GM19239 (cell line): Measurements from ENCODE around the gene OS9.
A peak's percentile ranks its signal among the peaks of the same experiment; 100 is the strongest.

Experiments used
- DNase-seq: peaks from one replicate; pipeline ENCODE4 v3.0.0; 2011; ENCODE audit warnings: low spot score; ENCODE audit not compliant: insufficient read length
- FAIRE-seq: peaks from 2 replicates; lab custom pipeline; 2011; peaks lifted over from hg19 to GRCh38; lab: Jason Lieb, UNC

OS9 gene

DNA sequence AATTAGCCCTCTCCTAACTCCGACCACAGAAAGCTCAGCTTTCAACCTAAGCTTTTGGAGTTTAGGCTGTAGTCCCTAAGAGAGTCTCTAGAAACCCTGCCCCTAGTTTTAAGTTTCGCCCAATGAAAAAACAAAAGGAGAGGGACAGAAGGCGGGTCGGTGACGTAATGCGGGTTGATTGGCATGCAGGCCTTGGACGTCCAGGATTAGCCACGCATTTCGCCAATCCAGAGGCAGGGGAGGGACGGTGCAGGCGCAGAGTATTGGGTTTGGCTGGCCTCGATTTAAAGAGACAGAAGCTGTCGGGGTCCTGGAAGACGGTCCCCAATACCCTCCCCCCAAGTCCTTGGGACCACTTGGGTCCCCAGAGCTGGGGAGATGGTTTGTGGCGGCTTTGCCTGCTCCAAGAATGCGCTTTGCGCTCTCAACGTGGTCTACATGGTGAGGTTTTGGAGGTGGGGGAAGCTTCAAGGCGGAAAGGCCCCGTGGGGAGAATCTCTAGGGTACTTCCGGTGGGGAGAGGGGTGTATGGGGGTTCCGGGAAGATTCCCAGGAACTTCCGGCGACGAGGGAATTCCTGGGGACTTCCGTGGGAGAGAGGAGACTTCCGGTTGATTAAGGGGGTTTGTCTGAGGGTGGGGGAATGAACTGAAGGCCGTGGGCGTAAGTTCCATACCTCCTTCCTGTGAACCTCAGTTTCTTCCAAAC lies 51.0 kb downstream of the OS9 start, which contains the start of gene TSPAN31:
TSPAN31 (plus strand) TSS at position 263 of the 708 bp plus-strand sequence; CDS start at position 379, 116 bp downstream.
- FAIRE-seq (peak; percentile 96), DNase-seq (peak; percentile 80)

DNA sequence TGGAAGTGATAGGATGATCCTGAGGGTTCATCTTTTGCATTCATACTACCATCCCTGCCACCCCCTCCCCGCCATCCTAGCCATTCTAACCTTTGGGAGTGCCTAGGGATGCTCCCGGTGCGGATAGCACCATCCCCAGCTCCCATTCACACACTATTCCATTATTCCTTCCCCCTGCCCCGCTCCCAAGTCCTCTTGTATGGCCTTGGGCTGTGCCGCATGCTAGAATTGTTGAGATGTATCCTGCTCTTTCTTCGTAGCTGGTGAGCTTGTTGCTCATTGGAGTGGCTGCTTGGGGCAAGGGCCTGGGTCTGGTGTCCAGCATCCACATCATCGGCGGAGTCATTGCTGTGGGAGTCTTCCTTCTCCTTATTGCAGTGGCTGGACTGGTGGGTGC lies 51.6 kb downstream of the OS9 start:
- FAIRE-seq (no peak), DNase-seq (no peak)

DNA sequence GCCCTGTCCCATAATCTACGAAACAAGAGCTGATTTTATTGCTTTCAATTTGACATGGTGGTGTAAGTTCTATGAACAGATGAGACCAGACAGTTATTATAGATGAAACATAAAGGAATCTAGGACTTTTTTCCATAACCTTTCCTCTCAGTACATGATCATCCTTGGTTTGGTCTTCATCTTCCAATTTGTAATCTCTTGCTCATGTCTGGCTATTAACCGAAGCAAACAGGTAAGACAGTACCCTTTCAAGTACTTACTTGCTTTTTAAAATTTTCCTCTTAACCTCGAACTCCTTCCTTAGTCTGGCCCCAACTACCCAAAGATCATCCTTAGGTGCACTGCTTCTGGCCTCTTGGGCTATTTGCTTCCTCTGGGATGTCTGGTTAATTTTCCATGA lies 52.1 kb downstream of the OS9 start:
- no peak for FAIRE-seq
- no peak for DNase-seq

DNA sequence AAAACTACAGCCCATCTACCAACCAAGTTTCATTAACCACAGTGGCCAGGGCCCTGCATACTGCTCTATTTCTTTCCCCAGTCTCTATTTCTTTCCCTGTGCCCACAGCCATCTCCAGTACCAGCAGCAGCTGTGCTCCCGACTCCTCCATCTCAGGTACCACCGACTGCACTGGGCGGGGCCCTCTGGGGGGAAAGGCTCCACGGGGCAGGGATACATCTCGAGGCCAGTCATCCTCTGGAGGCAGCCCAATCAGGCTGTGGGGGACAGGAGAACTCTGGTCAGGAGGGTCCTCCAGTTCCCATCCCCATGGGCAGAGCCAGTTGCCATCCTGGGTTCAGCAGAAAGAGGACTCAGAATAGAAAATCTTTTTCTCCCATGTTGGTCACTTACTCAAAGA lies 55.1 kb downstream of the OS9 start:
- DNase-seq (no peak), FAIRE-seq (no peak)

DNA sequence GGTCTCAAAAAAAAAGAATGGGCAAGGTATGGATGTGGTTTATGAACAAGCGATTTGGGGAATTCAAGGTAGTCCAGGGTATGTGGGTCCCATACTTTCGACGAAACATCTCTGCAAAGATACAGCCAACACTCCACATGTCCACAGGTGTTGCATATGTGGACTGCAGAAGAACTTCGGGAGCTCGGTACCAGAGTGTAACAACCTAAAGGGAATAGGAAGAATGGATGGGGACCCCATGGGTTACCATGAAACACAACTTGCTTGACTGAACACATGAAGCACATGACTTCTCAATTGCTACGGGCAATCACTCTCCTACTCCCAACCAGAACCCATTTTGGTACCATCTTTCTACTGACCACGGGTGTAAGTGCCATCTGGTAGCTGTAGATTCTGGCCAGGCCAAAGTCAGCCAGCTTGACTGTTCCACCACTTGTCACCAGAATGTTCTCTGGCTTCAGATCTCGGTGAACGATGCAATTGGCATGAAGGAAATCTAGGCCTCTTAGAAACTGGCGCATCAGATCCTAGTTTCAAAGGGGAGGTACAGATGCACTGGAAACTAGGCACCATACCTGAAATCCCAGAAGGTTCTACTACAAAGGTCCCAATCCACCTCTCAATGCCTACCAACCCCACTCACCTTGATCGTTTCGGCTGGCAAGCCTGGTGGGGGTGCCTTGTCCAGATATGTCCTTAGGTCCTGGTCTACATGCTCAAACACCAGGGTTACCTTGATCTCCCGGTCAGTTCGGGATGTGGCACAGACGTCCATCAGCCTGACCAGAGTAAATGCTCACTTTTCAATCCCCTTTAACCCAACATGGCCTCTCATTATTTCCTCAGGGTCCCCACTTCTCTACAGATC lies 56.9 kb downstream of the OS9 start:
- FAIRE-seq (no peak), DNase-seq (no peak)

DNA sequence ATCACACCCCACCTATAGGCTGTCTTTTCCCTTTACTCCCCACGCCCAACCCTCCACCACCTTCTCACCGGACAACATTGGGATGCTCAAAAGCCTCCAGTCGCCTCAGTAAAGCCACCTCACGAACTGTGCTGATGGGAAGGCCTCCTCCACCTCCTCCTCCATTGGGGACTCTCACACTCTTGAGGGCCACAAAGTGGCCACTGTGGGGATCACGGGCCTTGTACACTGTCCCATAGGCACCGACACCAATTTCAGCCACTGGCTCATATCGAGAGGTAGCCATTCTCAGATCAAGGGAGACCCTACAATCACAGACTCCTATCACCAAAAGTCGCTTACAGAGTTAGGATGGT lies 57.5 kb downstream of the OS9 start:
- FAIRE-seq: peak; percentile 18
- DNase-seq: no peak

DNA sequence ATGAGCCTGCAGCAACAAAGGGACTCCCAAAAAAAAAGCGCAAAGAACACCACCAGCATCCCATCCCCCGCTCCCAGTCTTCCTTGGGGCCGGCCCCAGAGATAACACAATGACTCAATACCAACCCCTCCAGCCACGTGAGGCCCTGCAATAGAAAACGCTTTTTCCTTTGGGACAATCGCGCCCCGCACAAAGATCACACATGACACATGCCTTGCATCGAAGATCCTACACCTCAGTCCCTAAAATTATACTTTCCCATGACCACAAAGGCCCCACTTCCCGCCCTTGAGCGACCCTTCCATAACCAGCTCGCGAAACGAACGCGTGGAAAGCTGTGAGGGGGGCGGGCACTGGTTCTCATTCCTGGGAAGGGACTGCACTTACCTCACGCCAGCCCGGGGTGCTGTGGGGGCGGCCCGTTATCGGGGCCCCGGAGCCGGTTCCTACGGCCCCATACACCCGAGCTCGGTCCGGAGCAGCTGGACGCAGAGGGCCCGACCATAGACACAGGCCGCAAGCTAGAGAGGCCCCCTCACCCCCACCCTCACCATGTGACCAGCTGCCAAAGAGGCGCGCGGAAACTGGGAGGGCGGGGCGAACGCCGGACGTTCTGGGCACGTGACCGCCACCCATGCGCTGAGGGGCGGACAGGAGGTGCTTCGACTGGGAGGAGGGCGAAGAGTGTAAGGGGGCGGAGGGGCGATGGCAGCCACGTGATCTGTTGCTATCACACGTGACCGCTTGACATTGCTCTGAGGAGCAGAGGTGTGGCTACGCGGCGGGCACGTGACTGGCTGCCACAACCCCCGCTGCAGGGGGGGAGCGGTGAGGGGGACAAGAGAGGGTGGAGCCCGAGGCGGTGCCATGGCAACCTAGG lies 58.1 kb downstream of the OS9 start, which contains the start of gene CDK4:
CDK4 (minus strand) TSS at position 523 of the 880 bp plus-strand sequence. CDS start 593 bp downstream, outside the sequence.
- FAIRE-seq: peak; percentile 98
- DNase-seq: peak; percentile 96

DNA sequence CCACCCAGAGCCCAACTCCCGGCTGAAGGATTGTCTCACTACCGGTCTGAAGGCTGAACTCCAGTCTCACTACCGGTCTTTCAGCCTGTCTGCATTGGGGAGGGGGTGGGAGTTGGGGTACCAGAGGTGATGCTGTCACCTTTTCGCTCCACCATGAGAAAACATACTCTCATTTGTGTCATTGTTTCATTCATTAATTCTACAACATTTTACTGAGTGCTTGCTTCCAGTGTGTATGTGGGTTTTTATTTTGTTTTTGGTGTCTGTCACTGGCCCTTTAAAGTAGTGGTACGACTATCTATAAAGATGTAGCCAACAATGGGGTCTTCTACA lies 58.7 kb downstream of the OS9 start:
- FAIRE-seq (no peak), DNase-seq (no peak)

DNA sequence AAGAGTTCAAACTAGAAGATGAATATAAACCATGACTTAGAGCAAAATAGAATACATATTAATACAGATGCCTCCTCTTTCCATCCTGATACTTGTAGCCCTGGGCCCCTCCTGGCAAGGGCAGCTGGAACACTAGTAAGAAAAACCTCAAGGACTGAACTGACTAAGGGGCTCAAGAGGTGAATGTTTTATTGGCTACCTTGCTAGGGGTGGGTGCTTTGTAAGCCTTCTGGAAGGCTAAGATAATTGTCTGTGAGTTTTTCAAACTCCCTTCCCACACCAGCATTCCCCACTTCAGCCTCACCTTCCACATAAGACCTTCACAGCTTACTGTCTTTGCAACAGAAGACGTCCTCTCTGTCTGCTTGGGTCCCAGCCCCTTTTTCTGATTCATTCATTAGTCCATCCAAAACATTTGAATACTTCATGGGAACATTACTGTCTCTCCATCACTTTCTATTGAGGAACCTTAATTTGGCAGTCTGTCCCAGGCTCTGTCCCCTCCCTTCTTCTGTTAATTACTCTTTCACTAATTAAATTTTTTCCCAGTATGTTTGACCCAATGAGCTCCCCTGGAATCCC lies 59.9 kb downstream of the OS9 start:
- DNase-seq: no peak
- FAIRE-seq: no peak

DNA sequence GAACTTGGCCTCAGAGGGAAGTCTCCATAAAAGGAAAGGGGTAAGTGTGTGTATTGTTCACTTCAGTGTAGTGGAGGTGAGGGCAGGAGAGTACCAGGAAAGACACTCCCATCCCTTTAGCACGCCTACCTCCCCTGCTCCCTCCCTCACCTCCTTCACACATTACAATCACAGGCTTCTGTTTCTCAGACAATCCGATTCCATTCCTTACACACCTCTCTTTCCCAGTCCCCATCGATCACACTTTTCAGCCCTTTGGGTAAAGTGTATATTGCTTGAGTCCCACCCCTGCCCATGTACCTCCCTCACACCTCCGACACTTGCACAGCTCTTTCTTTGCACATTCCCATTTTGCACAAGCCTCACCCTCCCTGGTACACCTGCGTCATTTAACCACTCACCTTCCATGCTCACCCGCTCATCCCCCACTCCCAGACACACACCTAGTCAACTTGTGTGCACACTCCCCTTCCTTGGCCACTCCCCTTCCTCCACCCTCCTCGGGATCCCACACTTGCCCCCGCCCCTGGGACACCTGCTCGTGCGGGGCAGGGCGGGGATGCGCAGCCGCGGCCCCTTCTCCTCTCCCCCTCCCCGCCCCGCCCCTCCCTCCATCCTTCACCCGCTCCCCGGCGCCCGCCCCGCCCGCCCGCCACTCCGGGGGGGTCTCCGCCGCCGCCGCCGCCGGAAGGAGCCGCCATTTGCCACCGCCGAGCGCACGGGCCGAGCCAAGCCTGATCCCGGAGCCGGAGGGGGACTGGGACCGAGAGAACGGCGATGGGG lies 60.7 kb downstream of the OS9 start, which contains the start of gene MARCHF9:
MARCHF9 (plus strand) TSS at position 693 of the 783 bp plus-strand sequence. CDS start 426 bp downstream, outside the sequence.
- no peak for FAIRE-seq
- DNase-seq: peak; percentile 82

DNA sequence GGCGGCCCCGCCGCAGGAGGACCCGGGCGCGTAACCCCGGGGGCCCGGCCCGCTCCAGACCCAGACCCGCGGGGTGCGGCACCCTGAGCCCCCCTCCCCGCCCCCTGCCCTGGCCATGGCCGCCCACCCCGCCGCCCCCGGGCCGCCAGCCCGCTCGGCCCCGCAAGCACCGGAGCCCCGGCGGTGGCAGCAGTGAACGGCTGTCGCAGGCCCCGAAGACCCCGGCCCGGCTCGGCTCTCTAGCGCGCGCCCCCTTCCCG lies 61.2 kb downstream of the OS9 start:
- no peak for FAIRE-seq

DNA sequence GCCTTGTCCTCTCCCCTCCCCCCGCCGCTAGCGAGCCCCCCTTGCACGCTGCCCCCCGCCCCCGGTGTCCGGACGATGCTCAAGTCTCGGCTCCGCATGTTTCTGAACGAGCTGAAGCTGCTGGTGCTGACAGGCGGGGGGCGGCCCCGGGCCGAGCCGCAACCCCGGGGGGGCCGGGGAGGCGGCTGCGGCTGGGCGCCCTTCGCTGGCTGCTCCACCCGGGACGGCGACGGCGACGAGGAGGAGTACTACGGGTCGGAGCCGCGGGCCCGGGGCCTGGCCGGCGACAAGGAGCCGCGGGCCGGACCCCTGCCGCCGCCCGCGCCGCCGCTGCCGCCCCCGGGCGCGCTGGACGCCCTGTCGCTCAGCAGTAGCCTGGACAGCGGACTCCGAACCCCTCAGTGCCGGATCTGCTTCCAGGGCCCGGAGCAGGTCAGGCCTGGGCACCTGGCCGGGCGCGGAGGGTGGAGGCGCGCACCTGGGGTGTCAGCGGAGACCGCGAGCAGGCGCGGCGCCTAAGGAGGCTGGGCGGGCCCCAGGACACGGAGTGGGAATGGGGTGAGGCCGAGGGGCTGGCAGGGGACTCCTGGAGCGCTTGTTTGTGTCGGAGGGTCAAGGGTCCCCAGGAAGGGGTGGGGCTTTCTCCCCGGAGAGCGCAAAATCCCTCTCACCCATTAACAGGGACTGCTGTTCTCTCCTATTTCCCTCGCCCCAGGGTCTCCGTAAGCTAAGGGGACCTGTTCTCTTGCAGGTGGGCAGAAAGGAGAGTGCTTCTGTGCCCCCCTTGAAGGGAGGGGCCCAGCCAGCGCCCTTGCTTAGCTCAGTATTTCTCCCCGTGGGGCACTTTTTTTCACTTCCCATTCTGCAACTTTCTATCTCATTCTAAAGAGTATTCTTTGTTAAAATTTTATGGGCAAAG lies 61.8 kb downstream of the OS9 start:
- FAIRE-seq (no peak), DNase-seq (no peak)

More for the DNA sequence above, 61.2 kb downstream of the OS9 start:
- DNase-seq: no peak

DNA sequence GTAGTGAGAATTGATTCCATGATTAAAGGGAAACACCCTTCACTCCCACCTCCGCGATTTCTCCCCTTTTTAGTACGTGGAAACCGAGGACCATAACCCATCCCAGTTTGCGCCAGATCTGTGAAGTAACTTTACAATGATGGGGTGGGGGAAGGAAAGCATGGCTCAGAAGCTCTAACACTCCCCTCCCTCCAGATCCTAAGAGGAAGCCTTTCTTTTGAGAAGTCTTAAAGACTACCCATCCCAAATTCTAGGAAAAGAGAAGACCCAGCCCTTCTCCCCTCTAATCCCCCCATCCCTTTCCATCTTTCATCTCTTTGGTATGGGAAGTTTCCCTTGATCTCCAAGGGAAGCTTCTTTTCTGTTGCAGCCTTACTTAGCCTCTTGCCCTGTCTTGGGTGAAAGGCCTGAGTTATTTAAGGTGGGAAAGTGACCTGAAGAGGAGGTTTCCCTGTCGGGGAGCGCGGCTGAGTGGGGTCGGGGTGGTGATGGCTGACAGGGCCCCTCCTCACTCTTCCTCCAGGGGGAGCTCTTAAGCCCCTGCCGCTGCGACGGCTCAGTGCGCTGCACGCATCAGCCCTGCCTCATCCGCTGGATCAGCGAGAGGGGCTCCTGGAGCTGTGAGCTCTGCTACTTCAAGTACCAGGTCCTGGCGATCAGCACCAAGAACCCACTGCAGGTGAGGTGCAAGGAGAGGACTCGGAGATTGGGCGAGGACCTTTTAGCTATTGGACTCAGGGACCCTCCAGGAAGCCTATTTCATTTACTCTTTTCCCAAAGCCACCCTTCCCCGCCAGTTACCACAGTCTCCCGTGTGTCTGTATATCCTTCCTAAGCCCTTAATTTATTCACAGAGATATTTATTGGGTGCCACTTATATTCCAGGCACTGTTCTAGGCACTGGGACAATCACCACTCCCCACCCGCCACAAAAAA lies 62.7 kb downstream of the OS9 start:
- peak; percentile 72 for FAIRE-seq
- peak; percentile 85 for DNase-seq

DNA sequence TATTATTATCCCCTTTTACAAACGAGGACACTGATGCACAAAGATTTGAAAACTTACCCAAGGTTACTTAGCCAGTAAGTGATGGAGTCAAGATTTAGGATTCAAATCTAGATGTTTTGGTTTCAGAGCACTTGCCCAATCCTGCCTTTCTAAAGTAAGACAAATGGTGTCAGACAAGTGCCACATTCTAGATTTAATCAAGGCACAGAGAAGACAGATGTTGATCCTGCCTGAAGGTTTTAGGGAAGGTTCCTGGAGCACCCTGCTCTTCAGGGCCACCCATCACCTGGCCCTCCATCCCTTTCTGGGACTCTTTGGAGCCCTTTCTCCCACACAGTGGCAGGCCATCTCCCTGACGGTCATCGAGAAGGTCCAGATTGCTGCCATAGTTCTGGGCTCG lies 63.8 kb downstream of the OS9 start:
- DNase-seq (no peak), FAIRE-seq (no peak)

DNA sequence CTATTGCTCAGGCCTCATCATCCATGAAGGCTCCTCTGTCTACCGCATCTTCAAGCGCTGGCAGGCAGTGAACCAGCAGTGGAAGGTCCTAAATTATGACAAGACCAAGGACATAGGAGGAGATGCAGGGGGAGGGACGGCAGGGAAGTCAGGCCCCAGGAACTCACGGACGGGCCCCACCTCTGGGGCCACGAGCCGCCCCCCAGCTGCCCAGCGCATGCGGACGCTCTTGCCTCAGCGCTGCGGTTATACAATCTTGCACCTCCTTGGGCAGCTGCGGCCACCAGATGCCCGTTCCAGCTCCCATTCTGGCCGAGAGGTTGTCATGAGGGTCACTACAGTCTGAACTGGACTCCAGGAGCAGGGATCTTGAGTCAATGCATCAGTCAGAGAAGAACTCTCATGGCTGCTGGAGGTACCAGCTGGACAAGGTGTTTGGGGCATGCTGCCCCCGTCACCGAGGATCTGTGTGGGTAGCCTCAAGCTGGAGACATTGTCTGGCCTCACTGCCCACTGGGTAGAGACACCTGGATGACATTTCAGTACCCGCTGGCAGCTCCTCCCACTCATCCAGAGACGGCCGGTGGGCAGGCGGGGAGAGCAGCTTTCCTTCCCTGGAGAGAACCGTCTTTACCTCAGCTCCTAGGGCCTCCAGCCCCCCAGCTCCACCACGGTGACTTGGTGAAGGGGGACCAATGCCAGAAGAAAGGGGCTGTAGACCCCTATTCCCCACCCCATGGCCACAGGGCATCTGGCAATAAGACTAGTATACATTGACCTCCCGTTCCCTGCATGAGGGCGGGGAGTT lies 64.8 kb downstream of the OS9 start:
- DNase-seq (no peak), FAIRE-seq (no peak)

DNA sequence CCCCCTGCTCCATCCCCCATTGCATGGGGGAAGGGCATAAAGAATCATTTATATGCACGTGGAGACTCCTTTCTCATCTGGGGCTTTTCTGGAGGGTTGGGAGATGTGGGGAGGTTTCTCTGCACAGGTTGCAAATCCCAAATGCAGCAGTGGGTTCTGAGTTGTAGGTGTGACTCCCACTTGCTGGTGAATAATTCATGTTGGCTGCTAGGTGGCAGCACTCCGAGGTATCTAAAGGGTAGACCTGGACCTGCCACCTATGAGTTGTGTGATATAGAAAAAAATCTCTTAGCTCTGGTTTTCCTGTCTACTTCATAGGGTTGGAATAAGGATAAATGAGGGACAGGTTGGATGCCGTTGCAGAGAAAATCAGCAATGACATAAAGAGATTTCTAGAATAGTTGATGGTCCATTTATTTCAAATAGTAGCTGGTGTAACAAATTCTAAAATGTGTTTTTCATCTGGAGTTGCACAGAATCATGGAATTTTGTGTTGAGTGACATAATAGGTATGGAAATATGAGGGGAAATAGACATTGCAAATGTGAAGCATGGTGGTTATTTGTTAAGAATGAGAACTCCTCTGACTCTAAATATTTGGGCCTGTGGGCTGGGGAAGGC lies 65.5 kb downstream of the OS9 start:
- peak; percentile 82 for FAIRE-seq
- no peak for DNase-seq
